ENCODE measurements around the gene RIN1.

The RIN1 gene

GRCh38 chr11:66282468-66283455 is 53.5 kb downstream of the RIN1 start:
- Mint-ChIP-seq H3K27ac (peak overlapping the region; percentile 27), H3K4me1 (peaks cover 35% of the 10 kb centered on the region), H3K9me3 (no peaks in the 10 kb centered on the region), H3K36me3 (ENCODE audit: low read depth) (no peaks in the 10 kb centered on the region), H3K27me3 (peaks cover 7% of the 10 kb centered on the region), H3K4me3 (peak overlapping the region; percentile 14)
- peak; percentile 92 for ATAC-seq
- peak; percentile 100 for DNase-seq
